HG03280 (cell line): ENCODE data around the gene ZSCAN30.
"Not testable (repeated sequence)": the region's sequence is repeated elsewhere in the genome, so short reads cannot be mapped to it uniquely, and the experiment has no call there.

ENCODE experiments used
- ATAC-seq: cut with Tn5 transposase; IDR thresholded peaks from one replicate; pipeline ENCODE4 v1.9.1; 2021; ENCODE audit warnings: mild to moderate bottlenecking, moderate library complexity; ENCODE audit not compliant: unreplicated experiment

Gene ZSCAN30

GRCh38 chr18:35239314-35239713, 50.7 kb downstream of the ZSCAN30 start:
- ATAC-seq = no peak

GRCh38 chr18:35236571-35237363, 53.3 kb downstream of the ZSCAN30 start:
- no peak for ATAC-seq

GRCh38 chr18:35231052-35231451, 59.0 kb downstream of the ZSCAN30 start:
- peak; percentile 91 for ATAC-seq

- no peak for ATAC-seq
These were observed 62.8 kb downstream of the ZSCAN30 start for GRCh38 chr18:35227254-35227653.

GRCh38 chr18:35223797-35224196, 66.2 kb downstream of the ZSCAN30 start:
- no peak for ATAC-seq

GRCh38 chr18:35220424-35220823, 69.6 kb downstream of the ZSCAN30 start:
- no peak for ATAC-seq

- ATAC-seq = not testable (repeated sequence)
These were observed 70.7 kb downstream of the ZSCAN30 start for GRCh38 chr18:35219331-35219730.

- ATAC-seq = not testable (repeated sequence)
These were observed 73.4 kb downstream of the ZSCAN30 start for GRCh38 chr18:35216611-35217010.

- ATAC-seq = no peak
These were observed 75.0 kb downstream of the ZSCAN30 start for GRCh38 chr18:35215026-35215425.

- not testable (repeated sequence) for ATAC-seq
These were observed 84.1 kb downstream of the ZSCAN30 start for GRCh38 chr18:35205746-35206458.

- ATAC-seq = no peak
These were observed 84.8 kb downstream of the ZSCAN30 start for GRCh38 chr18:35205199-35205712.

- no peak for ATAC-seq
These were observed 87.0 kb downstream of the ZSCAN30 start for GRCh38 chr18:35203067-35203466.

- no peak for ATAC-seq
These were observed 88.6 kb downstream of the ZSCAN30 start for GRCh38 chr18:35201256-35201931.
